Heart left ventricle (tissue), 16 donors: ENCODE results near the gene GABRD. TPM values are rescaled to one million over a fixed set of nuclear protein-coding genes. Genes with fewer than 3 reads are reported as not detected.

Source experiments
- ATAC-seq, 4 donors: fragments of 200-7000 bp; cut with Tn5 transposase; one replicate each; pipeline ENCODE4 v1.9.1; 2020 to 2022; ENCODE audit warnings: moderate library complexity in 4 of 4, mild to moderate bottlenecking in 3 of 4, moderate number of reproducible peaks in 1 of 4
- DNase-seq, 5 donors: peaks; one replicate each; pipeline ENCODE4 v3.0.0-alpha.2; 2020
- H3K27ac ChIP-seq, 12 donors: fragments of 200-600 bp; sonication (generic) in 4 of 12; one replicate each; pipeline versions ENCODE4 v1.5.0 to v1.8.0; 2016 to 2022; ENCODE audit warnings: mild to moderate bottlenecking in 2 of 12
- H3K27me3 ChIP-seq, 9 donors: fragments of 200-600 bp; sonication (generic) in 2 of 9; one replicate each; pipeline versions ENCODE4 v1.5.1 to v1.8.0; 2016 to 2022; ENCODE audit warnings: mild to moderate bottlenecking in 3 of 9
- H3K36me3 ChIP-seq, 9 donors: fragments of 200-600 bp; sonication (generic) in 2 of 9; one replicate each; pipeline versions ENCODE4 v1.5.0 to v1.8.0; 2018 to 2022; ENCODE audit warnings: mild to moderate bottlenecking in 2 of 9
- H3K4me1 ChIP-seq, 12 donors: fragments of 200-600 bp; sonication (generic) in 4 of 12; one replicate each; pipeline versions ENCODE4 v1.5.0 to v1.8.0; 2016 to 2022; ENCODE audit warnings: mild to moderate bottlenecking in 3 of 12
- H3K4me3 ChIP-seq, 12 donors: fragments of 200-600 bp; sonication (generic) in 4 of 12; one replicate each; pipeline versions ENCODE4 v1.5.0 to v1.8.0; 2017 to 2022; ENCODE audit warnings: mild to moderate bottlenecking in 9 of 12, moderate library complexity in 4 of 12
- H3K9me3 ChIP-seq, 12 donors: fragments of 200-600 bp; sonication (generic) in 4 of 12; one replicate each; pipeline versions ENCODE4 v1.5.0 to v1.8.0; 2016 to 2022; ENCODE audit warnings: mild to moderate bottlenecking in 1 of 12
- CTCF ChIP-seq, 12 donors: fragments of 200-600 bp; sonication (generic) in 4 of 12; IDR thresholded peaks; one replicate each; pipeline versions ENCODE4 v1.5.0 to v1.8.0; 2018 to 2022; ENCODE audit warnings: antibody characterized with exemption in 12 of 12, mild to moderate bottlenecking in 5 of 12
- POLR2A ChIP-seq, 2 donors: fragments of 450-650 bp; IDR thresholded peaks; one replicate each; pipeline ENCODE4 v1.6.1; 2017; ENCODE audit warnings: antibody characterized with exemption in 2 of 2, mild to moderate bottlenecking in 2 of 2, moderate library complexity in 2 of 2
- WGBS, 4 donors: extraction: QIAGEN DNeasy Blood & Tissue Kit in 2 of 4; methylation state at CpG; one replicate each; pipeline versions ENCODE4 v1.1.5 to v1.1.7; 2013 to 2018; 5-methylcytosine and 5-hydroxymethylcytosine counted together
- intact Hi-C, 10 donors: fragments of 100-400 bp; cut with DNase I; formaldehyde crosslinking; loops; one replicate each; pipeline versions ENCODE4 v1.11.1 to v1.14.2; 2022
- polyA plus RNA-seq, 2 donors: library from polyadenylated mRNA; stranded (reverse); fragments of 200-250 nt; gene quantifications; one replicate each; pipeline ENCODE4 v1.2.3, GENCODE V29; 2013
- total RNA-seq, 9 donors: library from RNA; depleted of rRNA in 2 of 9; stranded (reverse); fragments of >200 nt in 2 of 9; fragmentation: NEBNext Ultra II Directional in 3 of 9; extraction: Animal tissue kit (Norgen Biotek cat#: 25700) in 3 of 9; gene quantifications; one replicate each; pipeline versions ENCODE4 v1.1.0 to v1.2.4, GENCODE V29; 2016 to 2023
- donor health status: ischemic (EF 13 %, LVEDD 7.1; RV severe dilation, severe dysfunction).
- donor health status: healthy with polysubstance abuse.
- donor health status: DM: no; HTN: yes; CAD: no.
- donor health status: DM: no; HTN: no; CAD: no.
- donor health status: ischemic (EF 25% LVEDD 6.9; RV normal size, moderate dysfunction).
- donor health status: ischemic (EF 25% LVEDD 5.7; RV mildly dilated, moderate dysfunction).
- donor health status: healthy.
- donor health status: DM: yes; HTN: yes; CAD: no.
- donor health status: ischemic (EF 35%, LVEDD 5.7; RV mildly dilated, moderate dysfunction).
- donor health status: nonischemic (EF 11% LVEDD 7.7; RV severe dilation, severe dysfunction).
- donor health status: DM: yes; HTN: yes; CAD: no.
- donor health status: PGD.
- donor health status: ischemic (EF 29% LVEDD 5.4; RV normal size, mild dysfunction).
- donor health status: nonischemic (EF 23%, LVEDD 6.1; RV moderate dilation, normal function).

The GABRD gene
- total and polyA plus RNA-seq, 11 donors: 0.21 to 1.1 (median 0.65) TPM; not detected in 2

DNA sequence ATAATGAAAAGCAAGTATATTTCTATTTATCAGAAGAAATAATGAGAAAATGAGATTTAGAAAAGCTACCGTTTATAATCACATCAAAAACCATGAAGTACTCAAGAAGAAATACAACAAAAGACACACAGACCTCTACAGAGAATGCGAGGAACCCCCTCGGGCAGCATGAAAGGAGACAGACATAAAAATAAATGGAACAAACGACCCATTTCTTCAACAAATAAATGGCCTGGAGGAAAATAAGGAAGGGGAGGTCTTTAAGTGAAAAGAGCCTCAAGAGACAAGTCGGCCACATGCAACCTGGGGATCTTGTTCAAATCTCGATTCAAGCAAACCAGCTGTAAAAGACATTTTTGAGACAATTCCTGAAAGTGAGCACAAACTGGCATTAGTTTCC lies 21.6 kb upstream of the GABRD start:
- no peak for TF ChIP-seq CTCF (IDR thresholded peaks at IDR 0.05)
- TF ChIP-seq POLR2A (IDR thresholded peaks at IDR 0.05): no peak
- intact Hi-C loops: no loop called here
- Histone ChIP-seq H3K4me3 (no peak overlapping the region), H3K27ac (no peak overlapping the region), H3K4me1 (peaks cover 0 to 7% (median 0%) of the 10 kb centered on the region in 12 donors), H3K36me3 (no peaks in the 10 kb centered on the region), H3K27me3 (peaks cover 0 to 22% (median 5%) of the 10 kb centered on the region in 9 donors), H3K9me3 (no peaks in the 10 kb centered on the region)
- 65 to 74% (median 73%) methylated on average over 6 of the region's 6 CpGs for WGBS, 4 donors
- ATAC-seq: no peak
- DNase-seq: no peak

GRCh38 chr1:2000432-2000831 lies 18.7 kb upstream of the GABRD start:
- intact Hi-C loops: no loop called here
- ATAC-seq: no peak
- no peaks in the 10 kb centered on the region for H3K36me3 ChIP-seq
- H3K4me3 ChIP-seq: no peak overlapping the region
- WGBS, 4 donors: 85 to 89% (median 88%) methylated on average over 7 of the region's 7 CpGs
- H3K27ac ChIP-seq: no peak overlapping the region
- peaks cover 3 to 51% (median 31%) of the 10 kb centered on the region in 9 donors for H3K27me3 ChIP-seq
- H3K9me3 ChIP-seq: no peaks in the 10 kb centered on the region
- TF ChIP-seq POLR2A (IDR thresholded peaks at IDR 0.05) (no peak), CTCF (IDR thresholded peaks at IDR 0.05) (no peak)
- DNase-seq: no peak
- H3K4me1 ChIP-seq: peaks cover 0 to 13% (median 0%) of the 10 kb centered on the region in 12 donors

- ATAC-seq (no peak), DNase-seq (no peak)
- Histone ChIP-seq H3K27me3 (peaks cover 3 to 52% (median 31%) of the 10 kb centered on the region in 9 donors), H3K9me3 (no peaks in the 10 kb centered on the region), H3K4me3 (no peak overlapping the region), H3K36me3 (no peaks in the 10 kb centered on the region), H3K27ac (no peak overlapping the region), H3K4me1 (peaks cover 0 to 11% (median 0%) of the 10 kb centered on the region in 12 donors)
- intact Hi-C loops: no loop called here
- WGBS, 4 donors: 87 to 93% (median 90%) methylated on average over 9 of the region's 9 CpGs
- TF ChIP-seq POLR2A (IDR thresholded peaks at IDR 0.05) (no peak), CTCF (IDR thresholded peaks at IDR 0.05) (no peak)
Observed at GRCh38 chr1:2000850-2001249, 18.3 kb upstream of the GABRD start.

DNA sequence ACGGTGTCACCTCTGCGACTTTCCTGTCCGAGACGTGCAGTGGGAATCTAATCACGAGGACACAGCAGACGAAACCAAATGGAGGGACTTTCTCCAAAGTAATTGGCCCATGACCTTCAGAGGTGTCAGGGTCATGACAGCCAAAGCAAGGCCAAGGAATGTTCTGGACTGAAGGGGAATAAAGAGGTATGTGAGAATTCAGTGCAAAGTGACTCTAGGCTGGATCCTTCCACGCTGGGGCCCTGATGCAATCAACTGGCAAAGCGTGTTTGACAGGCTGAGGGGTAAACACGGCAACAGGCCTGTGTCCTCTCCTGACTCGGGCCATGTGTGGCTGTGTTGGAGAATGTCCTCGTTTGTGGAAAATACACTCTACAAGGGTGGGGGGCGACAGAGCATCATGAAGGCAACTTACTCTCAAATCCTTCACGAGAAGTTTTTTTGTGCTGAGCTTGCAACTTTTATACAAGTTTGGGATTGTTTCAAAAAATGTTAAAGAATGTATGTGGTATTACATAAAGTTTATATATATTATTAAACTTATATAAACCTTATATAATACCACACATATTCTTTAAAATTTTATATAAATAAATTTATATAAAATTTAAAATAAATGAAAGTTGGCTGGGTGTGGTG lies 17.3 kb upstream of the GABRD start:
- Histone ChIP-seq H3K27ac (no peak overlapping the region), H3K36me3 (no peaks in the 10 kb centered on the region), H3K4me3 (no peak overlapping the region), H3K27me3 (peaks cover 3 to 57% (median 35%) of the 10 kb centered on the region in 9 donors), H3K9me3 (no peaks in the 10 kb centered on the region), H3K4me1 (peaks cover 0 to 8% (median 0%) of the 10 kb centered on the region in 12 donors)
- DNase-seq (no peak), ATAC-seq (no peak)
- intact Hi-C loops: no loop called here
- WGBS, 4 donors: 80 to 83% (median 82%) methylated on average over 13 of the region's 13 CpGs
- TF ChIP-seq POLR2A (IDR thresholded peaks at IDR 0.05): no peak
- TF ChIP-seq CTCF (IDR thresholded peaks at IDR 0.05): no peak
